ENCODE measurements around the gene SLA2. TPM values are rescaled to one million over a fixed set of nuclear protein-coding genes. Genes with fewer than 3 reads are reported as not detected.

SLA2 gene
- total and polyA plus RNA-seq, 2 donors from 2014 or later, result 0.24 to 1.5 TPM

DNA sequence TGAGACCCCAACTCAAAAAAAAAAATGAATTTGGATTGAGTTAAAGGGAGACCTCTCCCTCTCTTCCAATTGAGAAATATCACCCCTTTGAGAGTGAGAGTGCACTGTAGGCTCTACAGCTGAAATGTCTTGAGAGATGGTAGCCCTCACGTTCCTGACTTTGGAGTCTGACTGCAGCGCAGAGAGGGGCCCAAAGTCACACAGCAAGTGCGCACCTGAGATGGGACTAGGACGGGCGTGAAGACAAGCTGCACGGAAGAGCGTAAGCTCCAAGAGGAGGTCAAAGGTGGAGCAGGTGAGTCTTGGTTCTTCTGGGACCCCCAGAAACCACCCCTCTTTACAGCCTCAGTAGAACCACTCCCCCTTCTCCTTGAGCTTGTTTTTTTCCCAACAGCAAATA is 643 bp downstream of the SLA2 start:
- no peak overlapping the region for H3K4me3 ChIP-seq (ENCODE audit: low read length in 3 of 3)
- no peaks in the 10 kb centered on the region for H3K4me1 ChIP-seq (ENCODE audit: control insufficient read depth in 2 of 3, insufficient read depth in 2 of 3, low read depth in 1 of 3, low read length in 3 of 3)
- intact Hi-C loops (cut with DNase I), result no loop called here
- no peak overlapping the region for H3K9ac ChIP-seq (ENCODE audit: low read length in 3 of 3)
- no peaks in the 10 kb centered on the region for H3K9me3 ChIP-seq (ENCODE audit: control insufficient read depth in 2 of 3, insufficient read depth in 1 of 3, low read length in 3 of 3)
- no peak for FAIRE-seq
- no peak for DNase-seq
- TF ChIP-seq, protein P1, sequence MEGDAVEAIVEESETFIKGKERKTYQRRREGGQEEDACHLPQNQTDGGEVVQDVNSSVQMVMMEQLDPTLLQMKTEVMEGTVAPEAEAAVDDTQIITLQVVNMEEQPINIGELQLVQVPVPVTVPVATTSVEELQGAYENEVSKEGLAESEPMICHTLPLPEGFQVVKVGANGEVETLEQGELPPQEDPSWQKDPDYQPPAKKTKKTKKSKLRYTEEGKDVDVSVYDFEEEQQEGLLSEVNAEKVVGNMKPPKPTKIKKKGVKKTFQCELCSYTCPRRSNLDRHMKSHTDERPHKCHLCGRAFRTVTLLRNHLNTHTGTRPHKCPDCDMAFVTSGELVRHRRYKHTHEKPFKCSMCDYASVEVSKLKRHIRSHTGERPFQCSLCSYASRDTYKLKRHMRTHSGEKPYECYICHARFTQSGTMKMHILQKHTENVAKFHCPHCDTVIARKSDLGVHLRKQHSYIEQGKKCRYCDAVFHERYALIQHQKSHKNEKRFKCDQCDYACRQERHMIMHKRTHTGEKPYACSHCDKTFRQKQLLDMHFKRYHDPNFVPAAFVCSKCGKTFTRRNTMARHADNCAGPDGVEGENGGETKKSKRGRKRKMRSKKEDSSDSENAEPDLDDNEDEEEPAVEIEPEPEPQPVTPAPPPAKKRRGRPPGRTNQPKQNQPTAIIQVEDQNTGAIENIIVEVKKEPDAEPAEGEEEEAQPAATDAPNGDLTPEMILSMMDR (IDR thresholded peaks at IDR 0.05; ENCODE audit: borderline replicate concordance, extremely low read depth, insufficient read depth), result no peak
- H3K27me3 ChIP-seq (ENCODE audit: control insufficient read depth, insufficient read depth, low read length), result no peaks in the 10 kb centered on the region
- H3K27ac ChIP-seq (ENCODE audit: low read depth in 2 of 2, low read length in 2 of 2), result no peak overlapping the region
- no peaks in the 10 kb centered on the region for H3K36me3 ChIP-seq (ENCODE audit: control insufficient read depth in 2 of 3, insufficient read depth in 3 of 3, low read length in 3 of 3)

DNA sequence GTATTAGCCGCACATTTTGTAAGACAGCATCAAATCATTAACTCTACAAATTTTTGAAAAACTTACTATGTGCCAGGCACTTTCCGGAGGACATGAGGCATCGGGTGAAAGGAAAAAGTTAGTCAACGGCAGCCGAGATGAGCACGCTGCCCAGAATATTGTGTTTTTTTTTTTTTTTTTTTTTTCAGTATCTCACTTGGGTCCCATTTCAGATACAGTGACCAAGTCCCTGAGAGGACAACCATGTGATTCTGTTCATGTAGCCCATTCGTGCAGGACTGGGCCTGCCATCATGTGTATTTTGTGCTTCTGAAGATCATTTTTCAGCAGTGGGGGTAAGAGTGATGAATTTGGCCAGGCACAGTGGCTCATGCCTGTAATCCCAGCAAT is 1.3 kb downstream of the SLA2 start:
- TF ChIP-seq, protein P1 (IDR thresholded peaks at IDR 0.05; ENCODE audit: borderline replicate concordance, extremely low read depth, insufficient read depth), result no peak
- no peaks in the 10 kb centered on the region for H3K36me3 ChIP-seq (ENCODE audit: control insufficient read depth in 2 of 3, insufficient read depth in 3 of 3, low read length in 3 of 3)
- H3K27me3 ChIP-seq (ENCODE audit: control insufficient read depth, insufficient read depth, low read length), result no peaks in the 10 kb centered on the region
- no peak for FAIRE-seq
- H3K4me1 ChIP-seq (ENCODE audit: control insufficient read depth in 2 of 3, insufficient read depth in 2 of 3, low read depth in 1 of 3, low read length in 3 of 3), result no peaks in the 10 kb centered on the region
- H3K4me3 ChIP-seq (ENCODE audit: low read length in 3 of 3), result no peak overlapping the region
- no peak overlapping the region for H3K9ac ChIP-seq (ENCODE audit: low read length in 3 of 3)
- H3K27ac ChIP-seq (ENCODE audit: low read depth in 2 of 2, low read length in 2 of 2), result no peak overlapping the region
- no peaks in the 10 kb centered on the region for H3K9me3 ChIP-seq (ENCODE audit: control insufficient read depth in 2 of 3, insufficient read depth in 1 of 3, low read length in 3 of 3)
- DNase-seq, result no peak
- intact Hi-C loops (cut with DNase I), result no loop called here

DNA sequence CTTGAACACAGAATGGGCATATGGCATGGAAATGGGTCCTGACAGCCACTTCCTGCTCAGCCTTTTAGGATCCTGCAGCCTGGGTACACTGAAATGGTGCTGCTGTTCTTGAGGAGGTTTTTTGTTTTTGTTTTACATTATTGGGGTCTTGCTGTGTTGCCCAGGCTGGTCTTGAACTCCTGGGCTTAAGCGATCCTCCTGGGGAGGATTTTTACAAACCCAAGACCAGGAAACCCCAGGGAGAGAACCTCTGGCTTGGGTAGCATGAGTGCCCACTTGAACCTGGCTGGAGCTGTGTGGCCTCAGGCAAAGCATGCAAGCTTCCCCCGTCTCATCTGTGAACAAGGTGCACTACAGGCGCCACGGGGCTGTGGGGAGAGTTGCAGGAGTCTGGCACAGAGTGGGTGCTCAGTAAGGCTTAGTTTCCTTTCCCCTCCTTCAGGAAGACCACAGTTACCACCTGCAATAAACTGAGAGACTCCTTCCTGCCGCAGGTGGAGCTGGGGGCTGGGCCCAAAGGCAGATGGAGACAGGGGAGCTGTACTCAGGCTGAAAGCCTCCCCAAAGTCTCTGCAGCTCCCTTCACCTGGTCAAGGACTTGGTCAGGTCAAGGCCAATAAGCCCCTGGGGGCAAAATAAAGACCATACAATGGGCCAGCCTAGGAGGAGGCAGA is 1.8 kb downstream of the SLA2 start:
- intact Hi-C loops (cut with DNase I), result no loop called here
- Histone ChIP-seq H3K27me3 (ENCODE audit: control insufficient read depth, insufficient read depth, low read length) (no peaks in the 10 kb centered on the region), H3K27ac (ENCODE audit: low read depth in 2 of 2, low read length in 2 of 2) (no peak overlapping the region), H3K36me3 (ENCODE audit: control insufficient read depth in 2 of 3, insufficient read depth in 3 of 3, low read length in 3 of 3) (no peaks in the 10 kb centered on the region), H3K4me1 (ENCODE audit: control insufficient read depth in 2 of 3, insufficient read depth in 2 of 3, low read depth in 1 of 3, low read length in 3 of 3) (no peaks in the 10 kb centered on the region), H3K9ac (ENCODE audit: low read length in 3 of 3) (no peak overlapping the region), H3K4me3 (ENCODE audit: low read length in 3 of 3) (no peak overlapping the region), H3K9me3 (ENCODE audit: control insufficient read depth in 2 of 3, insufficient read depth in 1 of 3, low read length in 3 of 3) (no peaks in the 10 kb centered on the region)
- DNase-seq (no peak), FAIRE-seq (no peak)
- TF ChIP-seq, protein P1 (IDR thresholded peaks at IDR 0.05; ENCODE audit: borderline replicate concordance, extremely low read depth, insufficient read depth), result no peak

DNA sequence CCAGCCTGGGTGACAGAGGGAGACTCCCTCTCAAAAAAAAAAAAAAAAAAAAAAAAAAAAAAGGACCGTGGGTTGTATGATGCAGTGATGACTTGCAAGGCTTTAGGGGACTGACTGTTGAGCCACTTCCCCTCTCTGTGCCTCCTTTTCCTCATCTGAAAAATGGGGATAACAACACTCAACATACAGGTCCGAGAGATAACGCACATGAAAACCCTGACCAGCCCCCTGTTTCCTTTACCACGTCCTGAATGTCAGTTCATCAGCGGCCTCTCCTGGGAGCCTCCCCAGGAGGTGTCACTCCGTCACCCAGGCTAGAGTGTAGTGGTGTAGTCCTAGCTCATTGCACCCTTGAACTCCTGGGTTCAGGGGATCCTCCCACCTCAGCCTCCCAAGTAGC is 3.9 kb downstream of the SLA2 start:
- no peaks in the 10 kb centered on the region for H3K4me1 ChIP-seq (ENCODE audit: control insufficient read depth in 2 of 3, insufficient read depth in 2 of 3, low read depth in 1 of 3, low read length in 3 of 3)
- no peaks in the 10 kb centered on the region for H3K36me3 ChIP-seq (ENCODE audit: control insufficient read depth in 2 of 3, insufficient read depth in 3 of 3, low read length in 3 of 3)
- H3K4me3 ChIP-seq (ENCODE audit: low read length in 3 of 3), result no peak overlapping the region
- H3K9ac ChIP-seq (ENCODE audit: low read length in 3 of 3), result no peak overlapping the region
- H3K27ac ChIP-seq (ENCODE audit: low read depth in 2 of 2, low read length in 2 of 2), result no peak overlapping the region
- no peaks in the 10 kb centered on the region for H3K27me3 ChIP-seq (ENCODE audit: control insufficient read depth, insufficient read depth, low read length)
- DNase-seq (no peak), FAIRE-seq (no peak)
- H3K9me3 ChIP-seq (ENCODE audit: control insufficient read depth in 2 of 3, insufficient read depth in 1 of 3, low read length in 3 of 3), result no peaks in the 10 kb centered on the region
- TF ChIP-seq, protein P1 (IDR thresholded peaks at IDR 0.05; ENCODE audit: borderline replicate concordance, extremely low read depth, insufficient read depth), result no peak
- intact Hi-C loops (cut with DNase I), result no loop called here
